ENCODE results near the gene RFT1.

RFT1 gene

DNA sequence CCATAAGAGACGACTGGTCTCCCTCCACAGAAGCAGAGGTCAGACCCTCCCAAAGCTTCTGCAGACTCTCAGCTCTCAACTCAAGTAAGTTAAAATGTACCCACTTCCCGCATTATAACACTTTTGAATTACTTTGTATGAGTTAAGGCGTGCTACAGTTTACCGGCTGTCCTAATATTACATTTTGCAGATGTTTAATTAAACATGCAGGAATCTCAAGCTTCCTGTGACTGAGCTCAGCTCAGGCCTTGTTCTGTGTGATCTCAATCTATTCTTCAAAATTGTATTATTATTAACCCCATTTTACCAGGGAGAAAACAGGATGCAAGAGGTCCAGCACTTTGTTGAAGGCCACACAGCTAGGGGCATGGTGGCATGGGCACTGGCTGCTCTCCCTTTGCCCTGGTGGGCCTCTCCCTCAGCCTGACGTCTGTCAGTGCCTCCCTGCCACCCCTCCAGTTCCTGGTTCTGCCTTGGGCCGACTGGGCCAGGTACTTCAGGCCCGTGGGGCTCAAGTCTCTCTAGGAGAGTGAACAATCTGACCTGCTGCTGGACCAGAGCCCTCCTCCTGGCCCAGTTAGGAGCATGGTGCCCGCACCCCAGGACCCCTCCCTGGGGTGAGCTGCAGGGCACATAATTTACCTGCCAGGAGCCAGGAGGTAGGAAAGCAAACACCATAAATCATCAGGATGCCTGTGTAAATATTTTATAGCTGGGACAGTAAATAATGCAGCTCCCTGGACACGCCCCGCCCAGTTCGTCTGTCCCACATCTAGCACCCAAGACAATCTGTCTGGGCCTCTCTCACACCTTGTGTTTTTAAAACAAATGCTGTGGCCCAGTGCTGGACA, 14.9 kb upstream of the RFT1 start:
- H3K27ac ChIP-seq (ENCODE audit: low read length) = no peak overlapping the region

DNA sequence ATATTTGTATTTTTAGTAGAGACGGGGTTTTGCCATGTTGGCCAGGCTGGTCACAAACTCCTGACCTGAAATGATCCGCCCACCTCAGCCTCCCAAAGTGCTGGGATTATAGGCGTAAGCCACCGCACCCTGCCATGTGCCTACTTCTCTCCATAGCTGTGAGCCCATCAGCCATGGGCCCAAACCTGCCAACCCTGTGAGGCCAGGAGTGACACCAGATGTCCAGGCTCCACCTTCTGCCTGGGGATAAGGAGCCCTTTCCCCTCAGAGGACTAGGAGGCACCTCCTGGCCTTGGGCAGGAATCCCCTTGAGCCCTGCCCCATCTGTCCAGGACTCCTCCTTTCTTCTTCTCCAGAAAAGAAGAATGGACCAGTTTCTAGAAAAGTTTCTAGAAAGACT, 14.2 kb upstream of the RFT1 start:
- Histone ChIP-seq H3K9ac (ENCODE audit: low read depth, low read length) (no peak overlapping the region), H3K27me3 (ENCODE audit: insufficient read depth, low read length) (no peaks in the 10 kb centered on the region), H3K4me3 (ENCODE audit: low read length) (no peak overlapping the region), H3K36me3 (ENCODE audit: insufficient read depth, low read depth, low read length) (no peaks in the 10 kb centered on the region), H3K27ac (ENCODE audit: low read length) (no peak overlapping the region), H3K9me3 (ENCODE audit: insufficient read depth, low read depth, low read length) (no peaks in the 10 kb centered on the region), H3K4me1 (ENCODE audit: insufficient read depth, low read length) (no peaks in the 10 kb centered on the region)

More for the DNA sequence above, 14.9 kb upstream of the RFT1 start:
- H3K27me3 ChIP-seq (ENCODE audit: insufficient read depth, low read length) = no peaks in the 10 kb centered on the region
- no peak overlapping the region for H3K9ac ChIP-seq (ENCODE audit: low read depth, low read length)
- H3K36me3 ChIP-seq (ENCODE audit: insufficient read depth, low read depth, low read length) = no peaks in the 10 kb centered on the region
- H3K4me3 ChIP-seq (ENCODE audit: low read length) = no peak overlapping the region
- no peaks in the 10 kb centered on the region for H3K9me3 ChIP-seq (ENCODE audit: insufficient read depth, low read depth, low read length)
- H3K4me1 ChIP-seq (ENCODE audit: insufficient read depth, low read length) = no peaks in the 10 kb centered on the region

DNA sequence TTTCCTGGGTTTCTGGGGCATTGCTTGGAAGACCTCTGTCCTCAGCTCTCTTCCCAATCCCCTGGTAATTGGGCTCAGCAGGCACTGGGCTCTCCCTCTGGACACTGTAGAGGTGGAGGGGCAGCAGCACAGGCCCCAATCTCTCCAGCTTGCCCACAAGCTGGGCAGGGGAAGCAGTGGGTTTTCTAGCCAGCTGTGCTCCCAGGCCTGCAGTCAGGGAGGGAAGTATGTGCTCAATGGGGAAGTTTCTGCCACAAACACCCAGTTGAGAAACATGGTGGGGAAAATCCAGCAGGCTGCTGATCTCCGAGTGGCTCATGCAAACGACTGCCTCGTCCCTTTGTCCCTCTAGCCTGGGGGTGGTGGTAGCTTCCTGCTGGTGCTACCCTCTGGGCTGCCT, 12.8 kb upstream of the RFT1 start:
- H3K27ac ChIP-seq (ENCODE audit: low read length) = no peak overlapping the region
- no peak overlapping the region for H3K4me3 ChIP-seq (ENCODE audit: low read length)
- no peak overlapping the region for H3K9ac ChIP-seq (ENCODE audit: low read depth, low read length)
- H3K27me3 ChIP-seq (ENCODE audit: insufficient read depth, low read length) = no peaks in the 10 kb centered on the region
- no peaks in the 10 kb centered on the region for H3K36me3 ChIP-seq (ENCODE audit: insufficient read depth, low read depth, low read length)
- no peaks in the 10 kb centered on the region for H3K4me1 ChIP-seq (ENCODE audit: insufficient read depth, low read length)
- no peaks in the 10 kb centered on the region for H3K9me3 ChIP-seq (ENCODE audit: insufficient read depth, low read depth, low read length)

DNA sequence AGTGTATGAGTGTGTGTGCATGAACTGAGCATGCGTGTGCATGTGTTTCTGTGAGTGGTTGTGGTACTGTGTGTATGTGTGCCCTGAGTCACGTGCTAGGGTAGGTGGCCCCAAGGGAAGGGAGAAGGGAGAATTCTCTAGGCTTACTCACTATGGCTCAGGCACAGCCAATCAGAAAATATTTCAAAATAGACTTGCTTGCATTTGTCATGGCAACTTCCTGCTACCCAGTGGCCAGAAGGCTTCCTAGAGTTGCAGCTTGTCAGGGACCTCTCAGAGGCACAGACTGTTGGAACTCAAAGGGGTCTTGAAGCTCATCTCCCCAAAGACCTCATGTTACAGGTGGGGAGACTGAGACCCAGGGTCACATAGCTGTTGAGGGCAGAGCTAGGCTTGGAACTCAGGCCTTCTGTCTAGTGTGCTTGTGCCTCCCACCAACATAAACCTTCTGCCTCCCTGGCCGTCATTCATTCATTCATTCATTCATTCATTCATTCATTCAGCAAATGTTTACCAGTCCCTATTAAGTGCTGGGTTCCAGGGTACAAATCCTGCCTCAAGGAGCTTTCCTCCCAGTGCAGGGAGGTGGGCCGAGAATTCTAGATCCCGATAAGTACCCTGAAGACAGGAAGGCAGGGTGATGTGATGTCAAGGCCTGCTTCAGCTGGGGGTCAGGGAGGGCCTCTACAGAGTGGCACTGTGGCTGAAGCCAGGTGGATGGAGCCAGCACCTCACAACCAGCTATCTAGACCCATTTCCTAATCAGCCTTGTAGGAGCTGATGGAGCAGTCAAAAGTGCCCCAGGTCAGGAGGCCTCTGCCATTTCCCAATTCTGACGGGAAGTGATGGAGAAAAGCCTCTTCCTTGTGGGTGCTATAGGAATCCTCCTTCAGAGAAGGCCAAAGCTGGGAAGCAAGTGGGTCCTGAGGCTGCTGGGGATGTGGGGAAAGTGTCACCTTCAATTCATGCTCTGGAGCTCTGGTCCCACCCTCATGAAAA, 10.9 kb upstream of the RFT1 start:
- no peak overlapping the region for H3K4me3 ChIP-seq (ENCODE audit: low read length)
- H3K27me3 ChIP-seq (ENCODE audit: insufficient read depth, low read length) = no peaks in the 10 kb centered on the region
- no peak overlapping the region for H3K9ac ChIP-seq (ENCODE audit: low read depth, low read length)
- no peaks in the 10 kb centered on the region for H3K4me1 ChIP-seq (ENCODE audit: insufficient read depth, low read length)
- no peaks in the 10 kb centered on the region for H3K36me3 ChIP-seq (ENCODE audit: insufficient read depth, low read depth, low read length)
- no peak overlapping the region for H3K27ac ChIP-seq (ENCODE audit: low read length)
- H3K9me3 ChIP-seq (ENCODE audit: insufficient read depth, low read depth, low read length) = no peaks in the 10 kb centered on the region

DNA sequence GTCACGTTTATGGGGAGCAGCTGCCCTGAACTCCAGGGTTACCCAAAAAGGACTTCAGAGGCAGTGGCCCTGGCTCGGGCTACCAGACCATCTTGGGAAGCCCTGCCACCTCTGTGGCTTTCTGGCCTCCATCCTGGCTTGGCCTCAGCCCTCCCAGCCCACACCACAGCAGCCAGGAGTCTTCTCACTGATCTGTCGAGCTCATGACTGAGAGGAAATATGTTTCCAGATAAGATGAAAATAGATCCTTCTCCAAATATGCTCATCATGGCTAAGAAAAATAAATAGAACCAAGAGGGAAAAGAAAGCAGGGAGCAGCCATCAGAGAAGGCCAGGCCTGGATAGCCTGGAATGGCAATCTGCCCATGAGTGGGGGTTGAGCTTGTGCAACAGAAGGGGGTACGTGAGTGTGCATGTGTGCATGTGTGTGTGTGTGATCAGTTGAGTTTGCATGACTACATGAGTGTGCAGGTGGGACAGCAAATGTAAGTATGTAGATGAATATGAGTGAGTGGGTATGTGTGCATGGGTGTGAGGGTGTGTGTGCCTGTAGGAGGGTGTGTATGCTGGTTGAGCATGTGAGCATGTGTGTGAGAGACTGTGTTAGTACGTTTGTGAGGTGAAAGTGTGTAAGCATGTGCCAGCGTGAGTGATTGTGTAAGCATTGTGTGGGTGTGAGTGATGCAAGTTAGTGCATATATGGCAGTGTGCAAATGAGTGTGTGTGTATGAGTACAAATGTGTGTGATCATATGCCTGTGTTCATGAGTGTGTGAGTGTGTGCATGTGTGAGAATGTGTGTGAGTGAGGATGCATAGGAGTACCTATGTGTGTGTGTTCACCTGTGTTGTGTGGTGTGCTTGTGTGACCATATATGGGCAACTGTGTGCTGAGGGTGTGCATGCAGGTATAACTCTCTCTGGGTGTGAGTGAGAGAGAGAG, 9.9 kb upstream of the RFT1 start:
- H3K4me3 ChIP-seq (ENCODE audit: low read length) = no peak overlapping the region
- H3K27me3 ChIP-seq (ENCODE audit: insufficient read depth, low read length) = no peaks in the 10 kb centered on the region
- no peak overlapping the region for H3K27ac ChIP-seq (ENCODE audit: low read length)
- no peaks in the 10 kb centered on the region for H3K36me3 ChIP-seq (ENCODE audit: insufficient read depth, low read depth, low read length)
- no peak overlapping the region for H3K9ac ChIP-seq (ENCODE audit: low read depth, low read length)
- H3K4me1 ChIP-seq (ENCODE audit: insufficient read depth, low read length) = no peaks in the 10 kb centered on the region
- H3K9me3 ChIP-seq (ENCODE audit: insufficient read depth, low read depth, low read length) = no peaks in the 10 kb centered on the region

DNA sequence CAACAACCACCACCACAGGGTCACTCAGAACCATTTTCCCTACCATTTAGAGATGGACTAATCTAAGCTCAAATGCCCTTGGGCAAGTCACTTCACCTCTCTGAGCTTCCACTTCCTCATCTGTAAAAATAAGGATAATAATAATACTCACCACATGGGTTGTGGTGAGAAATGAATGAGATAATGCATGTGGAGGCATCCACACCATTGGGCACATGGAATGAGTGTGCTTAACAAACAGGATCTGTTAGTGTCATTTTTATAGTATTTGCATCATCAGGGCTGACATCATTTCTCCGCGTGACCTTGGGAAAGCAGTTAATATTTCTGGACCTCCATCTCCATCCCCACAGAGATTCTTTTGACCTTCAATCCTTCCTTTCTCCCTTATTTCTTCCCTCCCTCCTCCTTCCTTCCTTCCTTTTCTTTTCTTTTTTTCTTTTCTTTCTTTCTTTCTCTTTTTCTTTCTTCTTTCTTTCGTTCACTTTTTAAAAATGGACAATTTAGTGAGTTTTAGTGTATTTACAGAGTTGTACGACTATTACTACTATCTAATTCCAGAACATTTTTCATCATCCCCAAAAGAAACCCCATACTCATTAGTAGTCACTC, 7.7 kb upstream of the RFT1 start:
- no peak overlapping the region for H3K9ac ChIP-seq (ENCODE audit: low read depth, low read length)

DNA sequence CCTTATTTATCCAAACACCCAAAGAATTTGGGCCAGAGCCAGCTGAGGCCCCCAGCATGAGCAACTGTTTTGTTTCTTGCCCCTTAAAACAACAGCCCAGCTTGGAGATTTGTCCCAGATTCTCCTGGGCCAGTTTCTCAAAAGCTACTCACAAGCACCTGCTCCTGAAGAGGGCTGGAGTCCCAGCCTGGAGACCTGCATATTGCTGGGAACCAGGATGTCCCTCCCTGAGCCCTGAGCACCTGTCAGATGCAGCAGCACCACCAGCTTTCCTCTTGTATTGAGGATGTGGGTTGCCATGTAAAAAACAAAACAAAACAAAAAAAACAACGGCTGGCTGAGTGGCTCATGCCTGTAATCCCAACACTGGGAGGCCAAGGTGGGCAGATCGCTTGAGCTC, 7.0 kb upstream of the RFT1 start:
- no peak overlapping the region for H3K4me3 ChIP-seq (ENCODE audit: low read length)
- H3K36me3 ChIP-seq (ENCODE audit: insufficient read depth, low read depth, low read length) = no peaks in the 10 kb centered on the region
- no peaks in the 10 kb centered on the region for H3K9me3 ChIP-seq (ENCODE audit: insufficient read depth, low read depth, low read length)
- no peaks in the 10 kb centered on the region for H3K27me3 ChIP-seq (ENCODE audit: insufficient read depth, low read length)
- no peak overlapping the region for H3K27ac ChIP-seq (ENCODE audit: low read length)
- no peaks in the 10 kb centered on the region for H3K4me1 ChIP-seq (ENCODE audit: insufficient read depth, low read length)
- H3K9ac ChIP-seq (ENCODE audit: low read depth, low read length) = no peak overlapping the region

More for the DNA sequence above, 7.7 kb upstream of the RFT1 start:
- H3K9me3 ChIP-seq (ENCODE audit: insufficient read depth, low read depth, low read length) = no peaks in the 10 kb centered on the region
- H3K4me1 ChIP-seq (ENCODE audit: insufficient read depth, low read length) = no peaks in the 10 kb centered on the region
- no peaks in the 10 kb centered on the region for H3K27me3 ChIP-seq (ENCODE audit: insufficient read depth, low read length)
- H3K4me3 ChIP-seq (ENCODE audit: low read length) = no peak overlapping the region
- H3K27ac ChIP-seq (ENCODE audit: low read length) = no peak overlapping the region
- H3K36me3 ChIP-seq (ENCODE audit: insufficient read depth, low read depth, low read length) = no peaks in the 10 kb centered on the region

DNA sequence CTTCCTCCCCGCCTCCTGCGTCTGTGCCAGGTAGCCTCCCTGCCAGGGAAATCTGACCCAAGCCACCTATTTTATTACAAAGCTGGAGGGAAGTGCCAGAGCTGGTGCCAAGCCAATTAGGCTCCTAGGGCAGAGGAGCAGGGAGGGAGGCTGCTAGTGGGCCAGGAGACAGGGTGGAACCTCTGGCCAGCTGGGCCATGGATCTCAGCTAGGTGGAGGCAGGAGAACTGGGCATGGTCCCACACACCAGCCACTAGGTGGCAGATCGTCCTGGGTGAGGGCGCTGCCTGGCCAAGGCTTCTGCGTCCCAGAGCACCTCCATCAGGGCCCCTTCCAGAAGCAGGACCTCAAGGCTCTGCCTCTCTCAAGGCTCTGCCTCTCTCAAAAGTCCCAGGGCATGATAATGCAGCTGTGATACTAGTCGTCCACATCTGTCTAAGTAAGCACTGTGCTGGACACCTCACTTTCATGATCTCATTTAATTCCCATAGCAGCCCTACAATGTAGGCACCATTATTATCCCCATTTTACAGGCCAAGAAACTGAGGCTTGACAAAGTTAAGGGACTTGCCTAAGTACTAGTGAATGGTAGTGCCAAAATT, 4.5 kb upstream of the RFT1 start:
- no peaks in the 10 kb centered on the region for H3K9me3 ChIP-seq (ENCODE audit: insufficient read depth, low read depth, low read length)
- no peak overlapping the region for H3K4me3 ChIP-seq (ENCODE audit: low read length)
- no peak overlapping the region for H3K9ac ChIP-seq (ENCODE audit: low read depth, low read length)
- H3K27ac ChIP-seq (ENCODE audit: low read length) = no peak overlapping the region
- H3K4me1 ChIP-seq (ENCODE audit: insufficient read depth, low read length) = no peaks in the 10 kb centered on the region; the same call in 1 of the 2 replicates
- H3K36me3 ChIP-seq (ENCODE audit: insufficient read depth, low read depth, low read length) = no peaks in the 10 kb centered on the region
- no peaks in the 10 kb centered on the region for H3K27me3 ChIP-seq (ENCODE audit: insufficient read depth, low read length)

DNA sequence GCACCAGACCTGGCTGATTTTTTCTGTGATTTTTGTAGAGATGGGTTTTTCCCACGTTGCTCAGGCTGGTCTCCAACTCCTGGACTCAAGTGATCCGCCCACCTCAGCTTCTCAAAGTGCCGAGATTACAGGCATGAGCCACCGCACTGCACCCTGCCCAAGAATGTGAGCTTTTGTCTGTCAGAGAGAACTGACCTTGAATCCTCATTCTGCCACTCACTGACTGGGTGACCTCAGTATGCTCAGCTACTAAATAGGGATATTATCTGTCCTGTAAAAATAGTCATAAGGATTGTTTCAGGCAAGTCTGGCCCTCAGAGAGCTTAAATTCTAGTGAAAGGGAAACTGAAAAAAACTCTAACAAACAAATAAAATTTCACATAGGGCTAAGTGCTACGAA, 2.1 kb upstream of the RFT1 start:
- H3K9me3 ChIP-seq (ENCODE audit: insufficient read depth, low read depth, low read length) = no peaks in the 10 kb centered on the region
- no peak overlapping the region for H3K9ac ChIP-seq (ENCODE audit: low read depth, low read length)
- no peak overlapping the region for H3K4me3 ChIP-seq (ENCODE audit: low read length)
- no peak overlapping the region for H3K27ac ChIP-seq (ENCODE audit: low read length)
- no peaks in the 10 kb centered on the region for H3K36me3 ChIP-seq (ENCODE audit: insufficient read depth, low read depth, low read length)
- no peaks in the 10 kb centered on the region; the same call in 1 of the 2 replicates for H3K4me1 ChIP-seq (ENCODE audit: insufficient read depth, low read length)
- no peaks in the 10 kb centered on the region for H3K27me3 ChIP-seq (ENCODE audit: insufficient read depth, low read length)

DNA sequence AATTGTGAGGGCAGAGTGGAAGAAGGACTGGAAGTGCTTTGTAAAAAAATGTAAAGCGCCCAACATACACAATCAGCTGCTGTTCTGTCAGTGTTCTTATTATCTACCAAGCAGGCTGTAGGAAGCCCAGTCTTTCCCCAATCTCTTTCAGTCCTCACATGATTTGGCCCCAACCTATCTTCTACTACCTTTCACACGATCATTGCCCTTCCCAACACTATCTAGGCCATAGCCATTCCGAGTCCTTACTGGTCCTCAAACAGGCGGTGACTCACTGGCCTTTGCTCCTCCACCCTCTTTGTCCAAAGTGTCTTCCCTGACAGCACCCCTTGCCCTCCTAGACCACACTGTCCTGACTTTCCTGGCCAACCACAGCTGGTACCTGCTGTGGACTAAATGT, 861 bp upstream of the RFT1 start:
- H3K4me3 ChIP-seq (ENCODE audit: low read length) = peak overlapping the region; percentile 94
- H3K36me3 ChIP-seq (ENCODE audit: insufficient read depth, low read depth, low read length) = 0 out of 2 replicates have a peak, but pooled peaks cover under 1% of the 10 kb centered on the region
- H3K27ac ChIP-seq (ENCODE audit: low read length) = no peak overlapping the region
- H3K27me3 ChIP-seq (ENCODE audit: insufficient read depth, low read length) = no peaks in the 10 kb centered on the region
- no peaks in the 10 kb centered on the region for H3K9me3 ChIP-seq (ENCODE audit: insufficient read depth, low read depth, low read length)
- no peaks in the 10 kb centered on the region; the same call in 1 of the 2 replicates for H3K4me1 ChIP-seq (ENCODE audit: insufficient read depth, low read length)
- H3K9ac ChIP-seq (ENCODE audit: low read depth, low read length) = peak overlapping the region; percentile 95; the same call in 1 of the 2 replicates
